Activated CD8-positive, alpha-beta memory T cell treated with anti-CD3 and anti-CD28 coated beads, Interleukin-2, amount 50 U/mL, for 1 hour (primary cell): ENCODE data around the gene NRIP3.
"Not testable (repeated sequence)": the region's sequence is repeated elsewhere in the genome, so short reads cannot be mapped to it uniquely, and the experiment has no call there.

Source experiments
- DNase-seq: peaks from one replicate; pipeline ENCODE4 v3.0.0-alpha.2; 2020; ENCODE audit errors: extremely low read depth

Gene NRIP3

GRCh38 chr11:8971924-8972316 lies 31.9 kb downstream of the NRIP3 start:
- DNase-seq = no peak

GRCh38 chr11:8971196-8971923 lies 32.4 kb downstream of the NRIP3 start:
- DNase-seq = no peak

GRCh38 chr11:8967184-8967583 lies 36.6 kb downstream of the NRIP3 start:
- no peak for DNase-seq

- peak; percentile 36 for DNase-seq
Measured at GRCh38 chr11:8964324-8965320, 39.2 kb downstream of the NRIP3 start, which contains the start of gene TMEM9B. Gene TMEM9B, minus strand, starts transcription at chr11:8964442. Its CDS starts 129 bp downstream, at chr11:8964313.

- DNase-seq = peak; percentile 57
Measured at GRCh38 chr11:8963569-8964323, 40.1 kb downstream of the NRIP3 start.

GRCh38 chr11:8962841-8963240 lies 41.0 kb downstream of the NRIP3 start:
- no peak for DNase-seq

GRCh38 chr11:8961401-8961800 lies 42.4 kb downstream of the NRIP3 start:
- DNase-seq = no peak

GRCh38 chr11:8959546-8960166 lies 44.1 kb downstream of the NRIP3 start:
- DNase-seq = no peak

- no peak for DNase-seq
Measured at GRCh38 chr11:8956860-8957259, 46.9 kb downstream of the NRIP3 start.

GRCh38 chr11:8948886-8949285 lies 54.9 kb downstream of the NRIP3 start:
- DNase-seq = no peak

- no peak for DNase-seq
Measured at GRCh38 chr11:8947230-8947943, 56.4 kb downstream of the NRIP3 start.

- no peak for DNase-seq
Measured at GRCh38 chr11:8942518-8943066, 61.2 kb downstream of the NRIP3 start, which contains the start of gene ASCL3. Gene ASCL3, minus strand, starts transcription at chr11:8943016. Its CDS starts 4,855 bp downstream, at chr11:8938161.

- DNase-seq = no peak
Measured at GRCh38 chr11:8941341-8942103, 62.3 kb downstream of the NRIP3 start.

- no peak for DNase-seq
Measured at GRCh38 chr11:8937659-8938058, 66.1 kb downstream of the NRIP3 start.

GRCh38 chr11:8937159-8937558 lies 66.6 kb downstream of the NRIP3 start:
- no peak for DNase-seq

GRCh38 chr11:8935789-8936188 lies 68.0 kb downstream of the NRIP3 start:
- not testable (repeated sequence) for DNase-seq

- no peak for DNase-seq
Measured at GRCh38 chr11:8934742-8935488, 68.9 kb downstream of the NRIP3 start.

- DNase-seq = no peak
Measured at GRCh38 chr11:8933931-8934330, 69.9 kb downstream of the NRIP3 start.
